Smooth muscle cell (in vitro differentiated cells): ENCODE data around the gene SNTG2. TPM values are rescaled to one million over a fixed set of nuclear protein-coding genes. Genes with fewer than 3 reads are reported as not detected.

ENCODE experiments used
- DNase-seq: peaks from one replicate; lab custom pipeline; 2025; ENCODE audit not compliant: unreplicated experiment; lab: John Stamatoyannopoulos, UW
- H2AFZ ChIP-seq: fragments of 200-600 bp; sonication (generic); 2 replicates; pipeline ENCODE4 v1.6.0; 2016; ENCODE audit warnings: antibody characterized with exemption, low read depth, mild to moderate bottlenecking
- H3F3A ChIP-seq: fragments of 200-600 bp; sonication (generic); 2 replicates; pipeline ENCODE4 v1.6.0; 2017; ENCODE audit warnings: antibody characterized with exemption, low read depth
- H3K27ac ChIP-seq: fragments of 200-600 bp; sonication (generic); 2 replicates; pipeline ENCODE4 v1.5.1; 2016; ENCODE audit warnings: low read depth, mild to moderate bottlenecking
- H3K27me3 ChIP-seq: fragments of 200-600 bp; sonication (generic); 2 replicates; pipeline ENCODE4 v1.6.1; 2016; ENCODE audit warnings: low read depth, mild to moderate bottlenecking
- H3K36me3 ChIP-seq: fragments of 200-600 bp; sonication (generic); 2 replicates; pipeline ENCODE4 v1.5.1; 2016; ENCODE audit warnings: low read depth
- H3K4me1 ChIP-seq: fragments of 200-600 bp; sonication (generic); 2 replicates; pipeline ENCODE4 v1.5.1; 2016; ENCODE audit warnings: low read depth
- H3K4me2 ChIP-seq: fragments of 200-600 bp; sonication (generic); 2 replicates; pipeline ENCODE4 v1.6.0; 2016; ENCODE audit warnings: mild to moderate bottlenecking
- H3K4me3 ChIP-seq: fragments of 200-600 bp; sonication (generic); 2 replicates; pipeline ENCODE4 v1.5.1; 2016; ENCODE audit warnings: mild to moderate bottlenecking
- H3K79me2 ChIP-seq: fragments of 200-600 bp; sonication (generic); 2 replicates; pipeline ENCODE4 v1.6.0; 2016; ENCODE audit warnings: low read depth, mild to moderate bottlenecking
- H3K9ac ChIP-seq: fragments of 200-600 bp; sonication (generic); 2 replicates; pipeline ENCODE4 v1.6.0; 2016; ENCODE audit warnings: low read depth
- H3K9me3 ChIP-seq: fragments of 200-600 bp; sonication (generic); replicated peaks from 2 replicates; pipeline ENCODE4 v1.5.1; 2016; ENCODE audit warnings: low read depth
- H4K20me1 ChIP-seq: fragments of 200-600 bp; sonication (generic); 2 replicates; pipeline ENCODE4 v1.6.0; 2016; ENCODE audit warnings: low read depth
- WGBS: methylation state at CpG from one replicate; pipeline ENCODE4 v1.1.7; 2016; ENCODE audit warnings: low lambda C conversion rate; 5-methylcytosine and 5-hydroxymethylcytosine counted together
- polyA plus RNA-seq: library from polyadenylated mRNA; unstranded; fragments of >200 nt; fragmentation: Nextera tagmentation; extraction: Ambion mirVana; gene quantifications from 2 replicates; pipeline ENCODE4 v1.2.1, GENCODE V29; 2016
- total RNA-seq: library from RNA; depleted of rRNA; stranded (reverse); fragments of >200 nt; gene quantifications from 2 replicates; pipeline ENCODE4 v1.2.3, GENCODE V29; 2014
- TF ChIP-seq, protein P1 (sequence below): fragments of 200-600 bp; sonication (generic); IDR thresholded peaks from 2 replicates; pipeline ENCODE4 v1.5.1; 2017; ENCODE audit warnings: borderline replicate concordance, mild to moderate bottlenecking, antibody characterized with exemption; ENCODE audit not compliant: insufficient read depth, poor library complexity, severe bottlenecking

SNTG2 gene
- total and polyA plus RNA-seq, 2 experiments from 2014 or later, result 0.56 TPM; not detected in 1

DNA sequence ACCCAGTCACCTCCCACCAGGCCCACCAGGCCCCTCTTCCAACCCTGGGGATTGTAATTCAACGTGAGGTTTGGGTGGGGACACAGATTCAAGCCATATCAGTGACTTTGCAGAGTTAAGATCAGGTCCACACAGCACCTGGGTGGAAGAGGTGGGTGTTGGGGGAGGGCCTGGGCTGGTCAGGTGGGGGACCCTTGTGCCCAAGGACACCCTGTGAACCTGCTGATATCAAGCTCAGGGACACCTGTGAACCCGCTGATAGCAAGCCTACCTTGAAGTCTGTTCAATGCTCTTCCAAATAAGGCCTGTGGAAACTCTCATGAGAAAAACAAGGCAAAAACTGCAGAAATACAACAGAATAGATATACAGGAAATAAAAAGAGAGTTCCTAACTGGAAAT, 442.7 kb downstream of the SNTG2 start:
- Histone ChIP-seq H3K4me2 (no peak overlapping the region), H3K36me3 (no peaks in the 10 kb centered on the region), H3K9me3 (no peaks in the 10 kb centered on the region), H3K4me1 (peaks cover 4% of the 10 kb centered on the region), H2AFZ (no peak overlapping the region), H4K20me1 (no peaks in the 10 kb centered on the region), H3F3A (no peaks in the 10 kb centered on the region), H3K4me3 (no peak overlapping the region), H3K27ac (no peak overlapping the region), H3K79me2 (no peaks in the 10 kb centered on the region), H3K27me3 (no peaks in the 10 kb centered on the region), H3K9ac (no peak overlapping the region)
- TF ChIP-seq, protein P1, sequence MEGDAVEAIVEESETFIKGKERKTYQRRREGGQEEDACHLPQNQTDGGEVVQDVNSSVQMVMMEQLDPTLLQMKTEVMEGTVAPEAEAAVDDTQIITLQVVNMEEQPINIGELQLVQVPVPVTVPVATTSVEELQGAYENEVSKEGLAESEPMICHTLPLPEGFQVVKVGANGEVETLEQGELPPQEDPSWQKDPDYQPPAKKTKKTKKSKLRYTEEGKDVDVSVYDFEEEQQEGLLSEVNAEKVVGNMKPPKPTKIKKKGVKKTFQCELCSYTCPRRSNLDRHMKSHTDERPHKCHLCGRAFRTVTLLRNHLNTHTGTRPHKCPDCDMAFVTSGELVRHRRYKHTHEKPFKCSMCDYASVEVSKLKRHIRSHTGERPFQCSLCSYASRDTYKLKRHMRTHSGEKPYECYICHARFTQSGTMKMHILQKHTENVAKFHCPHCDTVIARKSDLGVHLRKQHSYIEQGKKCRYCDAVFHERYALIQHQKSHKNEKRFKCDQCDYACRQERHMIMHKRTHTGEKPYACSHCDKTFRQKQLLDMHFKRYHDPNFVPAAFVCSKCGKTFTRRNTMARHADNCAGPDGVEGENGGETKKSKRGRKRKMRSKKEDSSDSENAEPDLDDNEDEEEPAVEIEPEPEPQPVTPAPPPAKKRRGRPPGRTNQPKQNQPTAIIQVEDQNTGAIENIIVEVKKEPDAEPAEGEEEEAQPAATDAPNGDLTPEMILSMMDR, result no peak
- 92% methylated on average over 2 of the region's 2 CpGs for WGBS
- DNase-seq, result no peak

DNA sequence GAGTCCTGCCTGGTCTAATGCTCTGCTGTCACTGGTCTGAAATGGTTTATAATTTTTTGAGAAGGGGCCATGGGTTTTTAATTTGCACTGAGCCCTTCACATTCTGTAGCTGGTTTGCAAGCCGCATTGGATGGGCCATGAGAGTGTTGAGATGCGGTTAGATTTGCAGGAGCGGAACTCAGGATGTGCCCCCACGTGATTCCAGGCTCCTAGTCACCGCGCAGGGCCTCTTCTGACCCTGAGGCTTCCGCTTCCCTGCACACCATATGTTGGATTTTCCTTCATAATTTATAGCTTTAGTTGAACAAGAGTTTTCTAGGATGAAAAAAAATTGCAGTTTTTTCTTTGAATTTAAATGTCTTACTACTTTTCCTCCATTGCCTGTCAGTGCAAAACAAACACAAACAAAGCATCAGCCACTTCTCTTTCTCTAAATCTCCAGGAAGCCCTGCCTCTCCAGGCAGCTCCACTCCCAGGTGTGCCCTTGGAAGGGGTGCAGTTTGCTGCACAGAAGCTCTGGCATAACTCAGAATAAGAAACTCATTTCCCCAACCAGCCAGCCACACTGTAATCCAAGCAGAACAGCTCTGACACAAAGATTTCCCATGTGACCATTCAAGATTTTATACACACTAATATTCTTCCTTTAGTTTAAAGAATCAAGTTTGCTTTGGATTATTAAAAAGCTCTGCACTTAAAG, 444.2 kb downstream of the SNTG2 start:
- TF ChIP-seq, protein P1, result no peak

DNA sequence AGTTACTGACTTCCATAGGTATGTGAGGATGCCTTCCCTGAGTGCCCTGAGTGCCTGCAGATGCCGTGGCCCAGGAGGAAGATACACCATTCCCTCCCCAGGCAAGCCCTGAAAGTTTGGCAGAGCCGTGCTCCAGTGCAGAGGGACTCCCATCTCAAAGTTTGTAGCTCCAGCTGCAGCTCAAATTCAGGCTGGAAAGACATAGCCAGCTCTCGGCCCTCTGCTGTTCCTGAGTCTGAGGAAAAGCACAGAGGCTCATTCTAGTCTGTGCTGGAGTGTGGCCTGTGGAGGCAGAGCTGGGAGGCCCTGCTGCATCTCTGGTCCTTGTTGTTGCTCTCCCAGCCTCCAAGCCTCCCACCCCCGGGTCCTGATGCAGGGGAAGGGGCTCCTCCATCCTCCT, 446.7 kb downstream of the SNTG2 start:
- H3K27ac ChIP-seq, result no peak overlapping the region
- no peaks in the 10 kb centered on the region for H3F3A ChIP-seq
- no peak overlapping the region for H2AFZ ChIP-seq
- H3K9me3 ChIP-seq, result no peaks in the 10 kb centered on the region
- H3K36me3 ChIP-seq, result no peaks in the 10 kb centered on the region
- H4K20me1 ChIP-seq, result no peaks in the 10 kb centered on the region
- H3K4me2 ChIP-seq, result no peak overlapping the region
- no peaks in the 10 kb centered on the region for H3K79me2 ChIP-seq
- H3K27me3 ChIP-seq, result no peaks in the 10 kb centered on the region
- WGBS, result 90% methylated on average over 4 of the region's 4 CpGs
- no peak overlapping the region for H3K9ac ChIP-seq
- TF ChIP-seq, protein P1, result no peak
- DNase-seq, result no peak
- no peaks in the 10 kb centered on the region for H3K4me1 ChIP-seq
- no peak overlapping the region for H3K4me3 ChIP-seq

More for the DNA sequence above, 444.2 kb downstream of the SNTG2 start:
- Histone ChIP-seq H3K36me3 (no peaks in the 10 kb centered on the region), H3K4me2 (no peak overlapping the region), H2AFZ (no peak overlapping the region), H3K9ac (no peak overlapping the region), H3K27ac (no peak overlapping the region), H3F3A (no peaks in the 10 kb centered on the region), H3K79me2 (no peaks in the 10 kb centered on the region), H3K9me3 (no peaks in the 10 kb centered on the region), H3K4me1 (no peaks in the 10 kb centered on the region), H4K20me1 (no peaks in the 10 kb centered on the region), H3K4me3 (no peak overlapping the region), H3K27me3 (no peaks in the 10 kb centered on the region)
- DNase-seq, result no peak
- WGBS, result 96% methylated on average over 7 of the region's 7 CpGs

DNA sequence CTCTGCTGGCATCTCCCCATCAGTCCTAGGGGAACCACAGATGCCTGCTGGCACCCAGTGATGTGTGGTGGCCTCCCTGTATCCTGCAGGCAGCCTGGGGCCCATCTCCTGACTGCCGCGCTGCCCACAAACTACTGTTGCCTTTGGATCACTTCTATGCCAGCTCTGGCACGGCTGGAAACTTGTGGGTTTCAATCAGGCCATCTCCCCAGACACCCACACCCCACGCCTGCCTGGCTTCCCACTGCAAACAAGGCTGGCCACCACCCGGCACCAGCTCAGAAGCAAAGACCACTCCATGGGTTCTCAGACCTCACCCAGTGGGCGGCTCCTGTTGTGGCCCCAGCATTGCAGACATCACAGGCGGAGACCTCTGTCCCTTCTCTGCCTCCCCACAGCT, 447.5 kb downstream of the SNTG2 start:
- Histone ChIP-seq H4K20me1 (no peaks in the 10 kb centered on the region), H3K4me1 (no peaks in the 10 kb centered on the region), H3K9me3 (no peaks in the 10 kb centered on the region), H3K4me3 (no peak overlapping the region), H3K27ac (no peak overlapping the region), H3F3A (no peaks in the 10 kb centered on the region), H3K27me3 (no peaks in the 10 kb centered on the region), H3K9ac (no peak overlapping the region), H3K36me3 (no peaks in the 10 kb centered on the region), H2AFZ (no peak overlapping the region), H3K4me2 (no peak overlapping the region), H3K79me2 (no peaks in the 10 kb centered on the region)
- DNase-seq, result no peak
- WGBS, result 88% methylated on average over 7 of the region's 7 CpGs
- TF ChIP-seq, protein P1, result no peak
